ENCODE results near the gene TOM1L1. TPM values are rescaled to one million over a fixed set of nuclear protein-coding genes. Genes with fewer than 3 reads are reported as not detected.

The TOM1L1 gene
- total RNA-seq, 4 donors from 2014 or later: 2.3 to 4.7 (median 4.2) TPM

DNA sequence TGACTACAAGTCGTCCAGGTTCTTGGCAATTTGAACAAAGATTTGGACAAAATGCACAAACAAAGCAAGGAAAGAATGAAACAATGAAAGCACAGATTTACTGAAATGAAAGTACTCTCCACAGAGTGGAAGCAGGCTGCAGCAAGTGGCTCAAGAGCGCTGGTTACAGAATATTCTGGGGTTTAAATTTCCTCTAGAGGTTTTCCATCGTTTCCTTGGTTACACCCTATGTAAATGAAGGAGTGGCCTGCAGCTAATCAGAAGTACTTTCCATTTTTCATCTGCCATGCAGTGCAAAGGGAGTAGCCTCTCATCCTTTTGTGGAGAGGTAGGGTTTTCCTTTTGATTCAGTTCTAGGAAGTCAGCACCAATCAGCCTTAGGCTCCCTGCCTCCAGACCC lies 79.7 kb downstream of the TOM1L1 start:
- no peak for DNase-seq
- H3K36me3 ChIP-seq: no peaks in the 10 kb centered on the region
- no peaks in the 10 kb centered on the region for H3K9me3 ChIP-seq
- intact Hi-C loops (cut with DNase I; ENCODE audit: low total_unique reads) (no loop called here), in situ Hi-C loops (cut with MboI; ENCODE audit: low sequenced_read_pairs in 4 of 4) (loop anchor here in 2 of 4 donors (25.0 kb wide), 2 partner anchors 382 to 532 kb away; partner anchors contain the start of gene SMIM36 (in 1 of the 2))
- no peak overlapping the region for H3K4me3 ChIP-seq
- no peak overlapping the region for H3K27ac ChIP-seq
- TF ChIP-seq CTCF (IDR thresholded peaks at IDR 0.05 in 4 of 5, conservative IDR thresholded peaks at IDR 0.05 in 1 of 5) (no peak), POLR2A (IDR thresholded peaks at IDR 0.05) (no peak)
- no peak for ATAC-seq
- H3K27me3 ChIP-seq: no peaks in the 10 kb centered on the region
- no peaks in the 10 kb centered on the region for H3K4me1 ChIP-seq

DNA sequence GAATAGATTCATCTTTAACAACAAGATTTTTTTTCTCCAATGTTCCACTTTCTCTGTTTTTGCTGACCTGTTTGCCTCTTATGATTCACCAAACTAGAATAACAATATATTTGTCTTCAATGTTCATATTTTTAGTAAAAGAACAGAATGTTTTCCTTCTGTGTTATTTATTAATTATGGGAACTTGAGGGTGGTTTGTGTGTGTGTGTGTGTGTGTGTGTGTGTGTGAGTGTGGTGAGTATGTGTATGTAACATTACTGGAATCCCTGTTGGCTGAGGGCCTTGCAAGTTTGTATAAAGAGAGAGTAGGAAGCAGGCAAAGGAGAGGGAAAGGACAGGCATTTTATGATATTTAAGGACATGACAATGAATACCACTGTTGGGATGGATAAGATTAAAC lies 81.7 kb downstream of the TOM1L1 start:
- in situ Hi-C loops (cut with MboI; ENCODE audit: low sequenced_read_pairs in 4 of 4) (loop anchor here in 2 of 4 donors (25.0 kb wide), 2 partner anchors 380 to 530 kb away; partner anchors contain the start of gene SMIM36 (in 1 of the 2)), intact Hi-C loops (cut with DNase I; ENCODE audit: low total_unique reads) (no loop called here)
- Histone ChIP-seq H3K27ac (no peak overlapping the region), H3K27me3 (no peaks in the 10 kb centered on the region), H3K4me3 (no peak overlapping the region), H3K4me1 (no peaks in the 10 kb centered on the region), H3K9me3 (no peaks in the 10 kb centered on the region), H3K36me3 (no peaks in the 10 kb centered on the region)
- no peak for DNase-seq
- ATAC-seq: no peak
- TF ChIP-seq POLR2A (IDR thresholded peaks at IDR 0.05): no peak

DNA sequence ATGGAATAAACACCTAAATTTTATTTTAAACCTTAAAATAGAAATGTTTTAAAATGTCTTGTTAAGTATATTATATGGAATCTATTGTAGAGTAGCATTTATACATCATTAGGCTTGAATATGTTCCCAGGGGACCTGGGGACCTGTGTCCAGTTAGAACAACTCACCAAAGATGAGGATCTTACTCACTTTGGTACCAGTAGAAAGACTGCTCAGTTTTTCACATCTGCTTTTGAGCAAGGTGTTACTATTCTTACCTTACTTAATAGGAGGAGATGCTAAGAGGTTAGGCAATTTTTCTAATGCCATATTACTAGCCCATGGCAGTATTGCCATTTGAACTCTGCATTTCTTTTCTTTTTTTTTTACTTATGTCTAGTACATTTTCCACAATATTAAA lies 82.6 kb downstream of the TOM1L1 start:
- H3K27me3 ChIP-seq: no peaks in the 10 kb centered on the region
- H3K9me3 ChIP-seq: no peaks in the 10 kb centered on the region
- DNase-seq (no peak), ATAC-seq (no peak)
- in situ Hi-C loops (cut with MboI; ENCODE audit: low sequenced_read_pairs in 4 of 4) (loop anchor here in 2 of 4 donors (25.0 kb wide), 2 partner anchors 379 to 529 kb away; partner anchors contain the start of gene SMIM36 (in 1 of the 2)), intact Hi-C loops (cut with DNase I; ENCODE audit: low total_unique reads) (no loop called here)
- H3K27ac ChIP-seq: no peak overlapping the region
- H3K4me3 ChIP-seq: no peak overlapping the region
- no peaks in the 10 kb centered on the region for H3K36me3 ChIP-seq
- no peak for TF ChIP-seq POLR2A (IDR thresholded peaks at IDR 0.05)
- no peaks in the 10 kb centered on the region for H3K4me1 ChIP-seq

GRCh38 chr17:54985476-54985875 lies 84.8 kb downstream of the TOM1L1 start:
- DNase-seq (no peak), ATAC-seq (no peak)
- Histone ChIP-seq H3K4me3 (no peak overlapping the region), H3K4me1 (no peaks in the 10 kb centered on the region), H3K36me3 (no peaks in the 10 kb centered on the region), H3K9me3 (no peaks in the 10 kb centered on the region), H3K27me3 (no peaks in the 10 kb centered on the region), H3K27ac (no peak overlapping the region)
- in situ Hi-C loops (cut with MboI; ENCODE audit: low sequenced_read_pairs in 4 of 4) (loop anchor here in 2 of 4 donors (25.0 kb wide), 2 partner anchors 377 to 527 kb away; partner anchors contain the start of gene SMIM36 (in 1 of the 2)), intact Hi-C loops (cut with DNase I; ENCODE audit: low total_unique reads) (no loop called here)
- no peak for TF ChIP-seq POLR2A (IDR thresholded peaks at IDR 0.05)
- no peak for TF ChIP-seq CTCF (IDR thresholded peaks at IDR 0.05 in 4 of 5, conservative IDR thresholded peaks at IDR 0.05 in 1 of 5)

- Histone ChIP-seq H3K27me3 (no peaks in the 10 kb centered on the region), H3K4me1 (no peaks in the 10 kb centered on the region), H3K27ac (no peak overlapping the region), H3K36me3 (no peaks in the 10 kb centered on the region), H3K4me3 (no peak overlapping the region), H3K9me3 (no peaks in the 10 kb centered on the region)
- DNase-seq (no peak), ATAC-seq (no peak)
- intact Hi-C loops (cut with DNase I; ENCODE audit: low total_unique reads) (no loop called here), in situ Hi-C loops (cut with MboI; ENCODE audit: low sequenced_read_pairs in 4 of 4) (loop anchor here (5.0 to 25.0 kb wide), 6 partner anchors 305 to 525 kb away; partner anchors contain the start of gene SMIM36 (in 3 of the 4))
- no peak for TF ChIP-seq CTCF (IDR thresholded peaks at IDR 0.05 in 4 of 5, conservative IDR thresholded peaks at IDR 0.05 in 1 of 5)
Observed at GRCh38 chr17:54990118-54990517, 89.5 kb downstream of the TOM1L1 start.

GRCh38 chr17:54991567-54991966 lies 90.9 kb downstream of the TOM1L1 start:
- DNase-seq (no peak), ATAC-seq (no peak)
- no peaks in the 10 kb centered on the region for H3K4me1 ChIP-seq
- H3K4me3 ChIP-seq: no peak overlapping the region
- TF ChIP-seq CTCF (IDR thresholded peaks at IDR 0.05 in 4 of 5, conservative IDR thresholded peaks at IDR 0.05 in 1 of 5) (no peak), POLR2A (IDR thresholded peaks at IDR 0.05) (no peak)
- intact Hi-C loops (cut with DNase I; ENCODE audit: low total_unique reads): no loop called here
- H3K27ac ChIP-seq: no peak overlapping the region
- H3K27me3 ChIP-seq: no peaks in the 10 kb centered on the region
- in situ Hi-C loops (cut with MboI; ENCODE audit: low sequenced_read_pairs in 4 of 4): loop anchor here (5.0 to 25.0 kb wide), 6 partner anchors 303 to 523 kb away; partner anchors contain the start of gene SMIM36 (in 3 of the 4)
- H3K9me3 ChIP-seq: no peaks in the 10 kb centered on the region
- H3K36me3 ChIP-seq: no peaks in the 10 kb centered on the region

All from gastrocnemius medialis (tissue), 4 donors.